GM21576 (cell line): ENCODE data around the gene WWP2.

ENCODE experiments used
- ATAC-seq: cut with Tn5 transposase; IDR thresholded peaks from one replicate; pipeline ENCODE4 v1.9.1; 2021; ENCODE audit warnings: mild to moderate bottlenecking, moderate library complexity; ENCODE audit not compliant: unreplicated experiment

The WWP2 gene

GRCh38 chr16:69886726-69887125, 124.6 kb downstream of the WWP2 start:
- ATAC-seq, result no peak

- no peak for ATAC-seq
Observed at GRCh38 chr16:69888005-69888590, 126.0 kb downstream of the WWP2 start.

GRCh38 chr16:69889295-69889964, 127.3 kb downstream of the WWP2 start:
- no peak for ATAC-seq

GRCh38 chr16:69890114-69890891, 128.2 kb downstream of the WWP2 start:
- no peak for ATAC-seq

GRCh38 chr16:69890892-69891282, 128.8 kb downstream of the WWP2 start:
- no peak for ATAC-seq

- no peak for ATAC-seq
Observed at GRCh38 chr16:69892378-69892777, 130.2 kb downstream of the WWP2 start.

- no peak for ATAC-seq
Observed at GRCh38 chr16:69893106-69893505, 131.0 kb downstream of the WWP2 start.

- no peak for ATAC-seq
Observed at GRCh38 chr16:69894676-69895075, 132.5 kb downstream of the WWP2 start.

- ATAC-seq, result no peak
Observed at GRCh38 chr16:69903865-69904415, 141.8 kb downstream of the WWP2 start.

- no peak for ATAC-seq
Observed at GRCh38 chr16:69904495-69905170, 142.5 kb downstream of the WWP2 start.

- ATAC-seq, result no peak
Observed at GRCh38 chr16:69905171-69905555, 143.0 kb downstream of the WWP2 start.

- ATAC-seq, result no peak
Observed at GRCh38 chr16:69906838-69907401, 144.8 kb downstream of the WWP2 start.

GRCh38 chr16:69909043-69909442, 146.9 kb downstream of the WWP2 start:
- no peak for ATAC-seq

GRCh38 chr16:69909760-69910159, 147.6 kb downstream of the WWP2 start:
- no peak for ATAC-seq

GRCh38 chr16:69910964-69911363, 148.8 kb downstream of the WWP2 start:
- no peak for ATAC-seq

GRCh38 chr16:69916462-69916861, 154.3 kb downstream of the WWP2 start:
- ATAC-seq, result no peak

GRCh38 chr16:69917311-69917710, 155.2 kb downstream of the WWP2 start:
- no peak for ATAC-seq

GRCh38 chr16:69917739-69918138, 155.6 kb downstream of the WWP2 start:
- ATAC-seq, result no peak

GRCh38 chr16:69918241-69918640, 156.1 kb downstream of the WWP2 start:
- ATAC-seq, result no peak

- no peak for ATAC-seq
Observed at GRCh38 chr16:69921127-69921526, 159.0 kb downstream of the WWP2 start.

- ATAC-seq, result no peak
Observed at GRCh38 chr16:69922200-69922599, 160.1 kb downstream of the WWP2 start.
